Measurements from ENCODE around the gene PREX1.
"Not testable (repeated sequence)": the region's sequence is repeated elsewhere in the genome, so short reads cannot be mapped to it uniquely, and the experiment has no call there.

Gene PREX1

GRCh38 chr20:48601798-48602197 lies 226.0 kb downstream of the PREX1 start:
- DNase-seq (ENCODE audit: low spot score) = no peak

DNA sequence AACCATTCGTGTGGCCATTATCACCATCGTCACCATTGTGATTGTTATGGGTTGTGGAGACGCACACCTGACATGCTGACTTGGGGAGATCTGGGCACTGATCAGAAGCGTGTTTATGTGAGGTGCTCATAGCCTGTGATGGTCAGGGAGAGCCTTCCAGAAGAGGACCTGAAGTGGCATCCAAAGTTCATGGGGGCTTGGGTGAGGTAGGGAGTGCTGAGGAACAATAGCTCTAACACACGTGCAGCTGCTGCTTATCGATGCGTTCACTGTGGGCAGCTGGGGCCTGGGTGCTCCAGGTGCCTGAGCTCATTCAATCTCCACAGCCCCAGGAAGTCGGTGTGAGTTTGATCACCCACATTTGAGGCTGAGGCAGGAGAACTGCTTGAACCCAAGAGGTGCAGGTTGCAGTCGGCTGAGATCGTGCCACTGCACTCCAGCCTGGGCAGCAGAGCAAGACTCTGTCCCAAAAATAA lies 227.3 kb downstream of the PREX1 start:
- DNase-seq (ENCODE audit: low spot score) = no peak

DNA sequence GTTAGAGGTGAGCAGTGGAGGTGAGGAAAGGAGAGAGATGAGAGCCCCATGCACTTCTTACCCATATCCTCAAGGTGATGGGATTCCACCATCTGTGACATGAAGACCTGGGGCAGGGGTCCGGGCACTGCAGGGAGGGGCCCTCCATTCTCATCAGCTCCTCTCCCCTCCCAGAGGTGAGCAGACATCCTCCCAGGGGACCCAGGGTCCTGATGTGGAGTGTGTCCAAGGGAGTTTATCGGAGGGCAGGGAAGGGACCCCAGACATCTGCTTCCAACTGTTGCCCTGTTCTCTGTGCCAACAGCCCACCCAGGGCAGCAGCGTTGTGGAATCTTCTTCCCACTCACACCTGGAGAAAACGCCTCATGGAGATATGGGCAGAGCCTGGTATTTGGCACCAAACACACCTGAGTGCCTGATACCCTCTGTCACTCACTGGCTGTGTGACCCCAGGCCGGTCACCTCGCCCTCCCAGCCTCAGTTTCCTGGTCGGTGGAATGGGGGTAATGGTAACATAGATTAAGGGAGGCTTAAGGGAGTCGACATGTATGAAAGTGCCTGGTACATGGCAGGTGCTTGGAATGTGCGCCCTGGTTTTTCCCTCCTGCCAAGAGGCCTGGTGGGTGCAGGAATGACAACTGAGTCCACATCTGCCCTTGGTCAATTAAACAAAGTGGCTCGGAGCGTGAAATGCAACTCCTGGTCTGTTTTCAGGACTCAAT lies 227.9 kb downstream of the PREX1 start:
- no peak for DNase-seq (ENCODE audit: low spot score)

- DNase-seq (ENCODE audit: low spot score) = no peak
These were observed 228.6 kb downstream of the PREX1 start for GRCh38 chr20:48599106-48599747.

DNA sequence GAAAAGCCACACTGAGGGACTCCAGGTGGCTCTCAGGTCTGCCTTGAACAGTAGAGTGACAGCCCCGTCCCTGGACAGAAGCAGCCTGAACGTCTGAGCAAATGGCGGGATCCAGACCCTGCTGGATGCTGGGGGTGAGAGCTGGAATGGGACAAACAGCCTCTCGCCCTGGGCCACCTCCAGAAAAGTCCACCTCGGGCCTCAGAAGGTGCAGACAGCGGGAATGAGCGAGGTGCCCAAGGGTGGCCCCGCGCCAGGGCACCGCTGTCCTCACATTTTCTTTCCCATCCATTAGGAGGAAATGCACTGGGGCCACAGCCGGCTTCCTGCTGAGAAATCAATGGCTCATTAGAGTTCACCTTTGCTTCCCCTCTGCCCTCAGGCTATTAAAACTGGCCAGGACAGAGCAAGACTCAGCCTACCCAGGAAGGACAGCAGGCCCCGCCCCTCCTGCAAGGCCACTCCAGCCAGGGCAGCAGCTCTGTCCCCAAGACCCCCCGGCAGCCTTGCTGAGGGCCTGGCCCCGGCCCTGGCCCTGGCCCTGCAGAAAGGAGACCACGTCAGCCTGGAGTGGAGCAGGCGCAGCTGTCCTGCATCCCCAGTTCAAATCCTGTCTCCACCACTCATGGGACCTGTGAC lies 229.4 kb downstream of the PREX1 start:
- not testable (repeated sequence) for DNase-seq (ENCODE audit: low spot score)

GRCh38 chr20:48597521-48598302 lies 230.1 kb downstream of the PREX1 start:
- DNase-seq (ENCODE audit: low spot score) = peak; percentile 56

DNA sequence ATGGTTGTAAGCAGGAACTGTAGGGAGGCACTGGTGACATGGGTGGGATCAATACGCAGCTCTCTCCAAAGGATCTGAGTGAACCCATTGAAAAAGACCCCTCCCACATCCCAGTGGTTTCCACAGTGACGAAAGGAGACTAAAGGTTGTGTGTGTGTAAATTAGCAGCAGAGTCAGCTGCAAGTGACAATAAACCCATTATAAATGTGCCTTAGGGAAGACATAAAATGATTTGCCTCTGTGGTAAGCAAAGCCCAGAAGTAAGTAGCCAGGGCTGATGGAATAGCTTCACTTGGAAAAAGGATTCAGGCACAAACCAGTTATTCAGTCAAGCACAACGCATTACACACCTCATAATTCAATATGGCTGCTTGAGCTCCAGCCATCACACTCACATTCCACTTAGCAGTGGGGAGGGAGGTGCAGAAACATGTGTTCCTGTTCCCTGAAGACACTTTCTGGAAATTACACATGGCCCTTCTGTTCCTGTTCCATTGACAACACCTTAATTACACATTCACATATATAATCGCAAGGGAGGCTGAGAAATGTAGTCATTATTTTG lies 231.4 kb downstream of the PREX1 start:
- DNase-seq (ENCODE audit: low spot score) = no peak

DNA sequence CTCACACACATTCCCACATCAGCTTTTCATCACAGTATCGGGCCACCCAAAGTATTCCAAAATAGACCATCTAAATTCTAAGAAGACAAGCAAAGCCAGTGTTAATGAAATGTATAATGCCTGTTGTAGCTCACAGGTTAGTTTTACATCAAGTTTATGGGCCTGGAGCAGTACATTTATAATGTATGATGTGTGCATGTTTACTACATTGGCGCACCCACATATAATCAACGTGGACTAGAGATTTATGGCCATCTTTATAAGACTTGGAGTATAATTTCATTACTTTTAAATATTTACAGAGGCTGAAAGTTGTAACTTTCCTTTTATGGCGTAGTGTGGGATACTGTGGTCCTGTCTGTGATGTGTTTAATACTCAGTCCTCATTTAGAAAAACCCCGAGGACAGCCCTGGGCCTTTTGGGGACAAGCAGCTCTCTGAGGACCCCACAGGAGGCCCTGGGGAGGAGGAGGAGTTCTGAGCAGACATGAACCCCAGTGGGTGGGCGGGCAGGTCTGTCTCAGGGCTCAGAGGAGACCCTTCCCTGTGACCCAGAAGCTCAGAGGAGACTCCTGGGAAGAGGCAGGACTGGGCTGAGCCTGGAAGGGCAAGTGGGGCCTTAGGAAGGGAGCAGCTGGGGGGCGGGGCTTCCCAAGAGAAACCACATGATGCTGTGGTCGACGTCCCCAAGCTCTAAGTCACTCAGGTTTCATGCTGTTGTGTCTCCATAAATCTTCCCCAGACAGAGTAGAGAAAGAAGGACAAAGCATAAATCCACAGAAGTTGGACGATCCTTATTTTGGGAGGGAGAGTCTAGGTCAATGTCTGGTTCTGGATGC lies 232.1 kb downstream of the PREX1 start:
- DNase-seq (ENCODE audit: low spot score) = no peak

GRCh38 chr20:48594533-48594932 lies 233.3 kb downstream of the PREX1 start:
- DNase-seq (ENCODE audit: low spot score) = no peak

GRCh38 chr20:48592107-48592940 lies 235.5 kb downstream of the PREX1 start:
- no peak for DNase-seq (ENCODE audit: low spot score)

GRCh38 chr20:48586730-48587129 lies 241.1 kb downstream of the PREX1 start:
- DNase-seq (ENCODE audit: low spot score) = no peak

GRCh38 chr20:48585061-48585870 lies 242.5 kb downstream of the PREX1 start:
- DNase-seq (ENCODE audit: low spot score) = no peak

DNA sequence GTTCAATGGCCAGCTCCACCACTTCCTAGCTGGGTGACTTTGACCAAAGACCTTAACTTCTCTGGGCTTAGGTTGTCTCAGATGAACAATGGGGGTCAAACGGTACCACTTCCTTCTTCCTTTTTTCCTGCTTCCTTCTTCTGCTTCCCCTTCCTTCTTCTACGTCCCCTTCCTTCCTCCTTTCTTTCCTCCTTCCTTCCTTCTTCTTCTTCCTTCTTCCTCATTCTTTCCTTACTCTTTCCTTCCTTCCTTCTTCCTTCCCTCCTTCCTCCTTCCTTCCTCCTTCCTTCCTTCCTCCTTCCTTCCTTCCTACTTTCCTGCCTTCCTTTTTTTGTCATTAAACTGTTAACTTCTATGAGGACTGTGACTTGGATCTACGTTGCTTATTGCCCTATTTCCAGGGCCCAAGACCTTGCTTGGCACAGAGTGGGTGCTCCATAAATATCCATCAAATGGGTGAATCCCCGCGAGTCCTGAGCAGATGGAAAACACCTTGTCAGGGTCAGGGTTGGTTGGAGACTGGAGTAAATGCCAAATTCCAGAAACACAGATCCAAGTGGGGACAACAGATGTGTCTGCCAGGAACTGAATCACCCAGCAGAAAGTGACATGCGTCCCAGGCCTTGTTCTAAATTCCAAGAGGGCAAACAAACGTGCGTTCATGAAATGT lies 243.3 kb downstream of the PREX1 start:
- DNase-seq (ENCODE audit: low spot score) = no peak

DNA sequence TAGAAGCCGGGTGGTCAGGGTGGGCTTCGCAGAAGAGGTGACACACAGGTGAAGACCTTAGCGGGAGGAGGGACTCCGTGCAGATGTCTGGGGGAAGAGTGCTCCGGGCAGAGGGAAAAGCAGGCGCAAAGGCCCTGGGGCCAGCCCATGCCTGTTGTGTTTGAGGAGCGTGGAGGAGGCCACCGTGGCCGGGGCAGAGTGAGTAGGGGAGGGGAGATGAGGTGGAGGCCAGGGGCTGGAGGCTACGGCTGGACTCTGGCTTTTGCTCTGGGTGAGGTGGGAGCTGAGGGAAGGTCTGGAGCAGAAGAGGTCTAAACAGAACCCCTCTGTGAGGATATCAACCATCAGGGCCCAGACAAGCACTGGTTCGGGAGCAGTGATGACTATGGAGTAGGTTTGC lies 244.0 kb downstream of the PREX1 start:
- no peak for DNase-seq (ENCODE audit: low spot score)

GRCh38 chr20:48583171-48583570 lies 244.6 kb downstream of the PREX1 start:
- no peak for DNase-seq (ENCODE audit: low spot score)

DNA sequence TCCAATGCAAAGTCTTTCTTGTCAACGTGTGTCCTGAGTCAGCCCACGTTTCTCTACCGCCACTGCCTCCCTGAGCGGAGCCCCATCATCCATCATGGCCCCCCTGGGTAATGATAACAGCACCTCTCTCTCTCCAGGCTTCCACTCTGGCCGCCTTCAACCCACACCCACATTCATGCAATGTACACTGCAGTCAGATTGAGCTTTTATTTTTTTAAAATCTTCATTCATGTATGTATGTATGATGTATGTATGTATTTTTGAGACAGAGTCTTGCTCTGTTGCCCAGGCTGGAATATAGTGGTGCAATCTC lies 245.2 kb downstream of the PREX1 start:
- DNase-seq (ENCODE audit: low spot score) = no peak

- no peak for DNase-seq (ENCODE audit: low spot score)
These were observed 246.6 kb downstream of the PREX1 start for GRCh38 chr20:48581167-48581566.

DNA sequence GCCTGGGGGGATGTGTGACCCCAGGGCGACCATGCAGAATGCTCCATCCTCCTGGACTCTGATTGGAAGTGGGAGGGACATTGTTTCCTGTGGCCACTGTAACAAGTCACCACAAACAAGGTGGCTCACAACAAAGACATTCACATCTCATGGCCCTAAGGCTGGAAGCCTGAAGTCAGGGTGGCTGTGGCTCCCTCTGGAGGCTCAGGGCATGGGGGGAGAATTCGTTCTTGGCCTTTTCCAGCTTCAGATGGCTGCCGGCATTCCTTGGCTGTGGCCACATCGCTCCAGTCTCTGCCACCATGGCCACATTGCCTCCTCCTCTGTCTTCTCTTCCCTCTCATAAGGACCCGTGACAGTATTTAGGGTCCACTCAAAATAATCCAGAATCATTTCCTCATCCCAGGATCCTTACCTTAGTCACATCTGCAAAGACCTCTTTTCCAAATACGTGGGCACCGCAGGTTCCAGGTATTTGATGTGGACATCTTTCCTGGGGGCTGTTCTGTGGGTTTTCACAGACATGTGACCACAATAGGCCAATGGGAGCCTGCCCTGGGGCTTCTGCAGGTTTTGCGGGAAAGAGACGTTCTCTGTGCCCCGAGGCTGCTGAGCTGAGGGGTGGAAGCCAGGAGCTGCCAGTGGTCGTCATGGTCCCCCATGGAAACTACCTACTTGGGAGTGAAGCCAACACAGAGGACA lies 249.3 kb downstream of the PREX1 start:
- DNase-seq (ENCODE audit: low spot score) = peak; percentile 66

Data from HuH-7.5 (cell line).